Right ventricle myocardium inferior (tissue), 1 donor: ENCODE results near the gene CYP2C8. TPM values are rescaled to one million over a fixed set of nuclear protein-coding genes. Genes with fewer than 3 reads are reported as not detected.

ENCODE experiments used
- ATAC-seq: fragments of 200-7000 bp; cut with Tn5 transposase; one replicate; pipeline ENCODE4 v1.9.1; 2020; ENCODE audit warnings: mild to moderate bottlenecking, moderate library complexity
- DNase-seq: peaks from one replicate; pipeline ENCODE4 v3.0.0; 2021; ENCODE audit errors: missing footprints
- intact Hi-C: fragments of 100-400 bp; cut with DNase I; formaldehyde crosslinking; loops from one replicate; pipeline ENCODE4 v1.11.0; 2022
- total RNA-seq: library from RNA; stranded (reverse); fragmentation: NEBNext Ultra II Directional; extraction: Animal tissue kit (Norgen Biotek cat#: 25700); gene quantifications from one replicate; pipeline ENCODE4 v1.2.1, GENCODE V29; 2021
- donor health status: DM: no; HTN: yes; CAD: no; lungs with severe emphysema.

The CYP2C8 gene
- total RNA-seq, 1 donor from 2014 or later, result not detected

DNA sequence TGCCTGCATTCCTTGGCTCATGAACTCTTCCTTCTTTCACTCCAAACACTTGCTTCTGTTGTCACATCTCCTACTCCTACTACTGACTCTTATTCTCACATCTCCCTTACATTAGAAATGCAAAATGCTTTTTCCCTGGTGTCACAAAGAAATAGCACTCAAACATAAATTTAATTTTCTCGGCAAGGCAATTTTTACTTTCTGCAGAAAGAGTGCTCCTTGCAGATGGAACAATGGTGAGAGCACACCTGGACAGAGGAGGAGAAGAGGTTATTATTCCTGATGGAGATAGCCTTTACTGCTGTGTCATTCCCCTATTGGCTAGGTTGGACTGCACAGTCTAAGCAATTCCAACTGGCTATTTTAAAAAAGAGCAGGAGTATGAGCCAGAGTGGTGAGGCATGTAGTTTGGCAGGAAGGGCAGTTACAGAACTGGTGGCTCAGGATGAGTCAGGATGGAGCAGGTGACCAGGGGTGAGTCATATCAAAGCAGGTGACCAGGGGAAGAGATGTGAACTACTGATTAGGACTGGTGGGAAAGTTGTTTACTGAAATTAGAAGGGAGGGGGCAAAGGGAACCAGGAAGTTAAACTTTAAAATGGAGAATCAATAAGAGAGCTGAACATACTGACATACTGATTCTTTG is 77.9 kb downstream of the CYP2C8 start:
- intact Hi-C loops, result no loop called here
- no peak for DNase-seq
- ATAC-seq, result no peak

GRCh38 chr10:94989192-94989591 is 80.1 kb downstream of the CYP2C8 start:
- intact Hi-C loops, result no loop called here
- DNase-seq (no peak), ATAC-seq (no peak)

Other genes starting within 250 kb of the CYP2C8 start
- not detected for gene CYP2C9, start 130.8 kb downstream of the CYP2C8 start, total RNA-seq
- not detected for gene ACSM6, start 124.7 kb upstream of the CYP2C8 start, total RNA-seq
- gene PDLIM1, start 221.5 kb upstream of the CYP2C8 start, total RNA-seq, result 273 TPM